Caco-2 (cell line): ENCODE results near the gene EN1. TPM values are rescaled to one million over a fixed set of nuclear protein-coding genes. Genes with fewer than 3 reads are reported as not detected.
A peak's percentile ranks its signal among the peaks of the same experiment; 100 is the strongest.

Experiments
- BruUV-seq: library from RNA; stranded (reverse); fragments of 400-500 nt; replicated peaks from 2 replicates; lab custom pipeline; 2021; lab: Mats Ljungman, UMichigan
- CTCF ChIA-PET: fragments of 300-600 bp; sonication (Branson Sonifier 250); formaldehyde crosslinking; loops from one replicate; lab custom pipeline; 2022; ENCODE audit warnings: antibody characterized with exemption; lab: Charles Lee
- POLR2A ChIA-PET: fragments of 300-600 bp; sonication (Branson Sonifier 250); formaldehyde crosslinking; loops from one replicate; lab custom pipeline; 2022; ENCODE audit warnings: antibody characterized with exemption; lab: Charles Lee
- DNase-seq, 2 experiments: peaks; one replicate each; pipeline versions ENCODE4 v3.0.0 to v3.0.0-alpha.2; 2020 to 2022
- H3K27me3 ChIP-seq: replicated peaks from 2 replicates; pipeline ENCODE4 v1.6.0; 2011; ENCODE audit warnings: low read length; ENCODE audit not compliant: control insufficient read depth, insufficient read depth
- H3K36me3 ChIP-seq: 2 replicates; pipeline ENCODE4 v1.5.1; 2011; ENCODE audit warnings: low read length; ENCODE audit not compliant: control insufficient read depth, insufficient read depth
- H3K4me1 ChIP-seq: fragments of 250-450 bp; sonication (Bioruptor Pico); 2 replicates; pipeline ENCODE4 v1.5.1; 2020; ENCODE audit warnings: mild to moderate bottlenecking
- H3K4me3 ChIP-seq: 2 replicates; pipeline ENCODE4 v1.5.1; 2011; ENCODE audit warnings: low read depth, mild to moderate bottlenecking, control low read depth, low read length
- H3K9me3 ChIP-seq: fragments of 250-450 bp; sonication (Bioruptor Pico); 2 replicates; pipeline ENCODE4 v1.5.1; 2020; ENCODE audit warnings: mild to moderate bottlenecking, moderate library complexity
- H3K27ac Mint-ChIP-seq: one replicate; pipeline ENCODE4 v1.8.0; 2022; ENCODE audit warnings: mixed read lengths; ENCODE audit not compliant: unreplicated experiment
- H3K27me3 Mint-ChIP-seq: one replicate; pipeline ENCODE4 v1.8.0; 2022; ENCODE audit warnings: mixed read lengths; ENCODE audit not compliant: insufficient read depth, unreplicated experiment
- H3K36me3 Mint-ChIP-seq: one replicate; pipeline ENCODE4 v1.8.0; 2022; ENCODE audit warnings: mild to moderate bottlenecking, mixed read lengths; ENCODE audit not compliant: insufficient read depth, unreplicated experiment
- H3K4me1 Mint-ChIP-seq: one replicate; pipeline ENCODE4 v1.8.0; 2022; ENCODE audit warnings: low read depth, mixed read lengths; ENCODE audit not compliant: unreplicated experiment
- H3K4me3 Mint-ChIP-seq: one replicate; pipeline ENCODE4 v1.8.0; 2022; ENCODE audit warnings: mild to moderate bottlenecking, moderate library complexity, mixed read lengths; ENCODE audit not compliant: unreplicated experiment
- H3K9me3 Mint-ChIP-seq: one replicate; pipeline ENCODE4 v1.8.0; 2022; ENCODE audit warnings: mixed read lengths; ENCODE audit not compliant: unreplicated experiment
- CTCF ChIP-seq, 2 experiments: fragments of 200-600 bp in 1 of 2; IDR thresholded peaks; 1 replicate in 1 of 2; 2 replicates in 1 of 2; pipeline versions ENCODE4 v1.5.1 to v1.8.0; 2011 to 2022; ENCODE audit warnings: antibody characterized with exemption in 1 of 2, control low read depth in 1 of 2, inconsistent platforms in 1 of 2, low read depth in 1 of 2, low read length in 1 of 2, mild to moderate bottlenecking in 1 of 2, moderate library complexity in 1 of 2; ENCODE audit not compliant: insufficient read depth in 1 of 2, severe bottlenecking in 1 of 2, unreplicated experiment in 1 of 2
- intact Hi-C: fragments of 100-400 bp; cut with micrococcal nuclease; formaldehyde crosslinking; loops from one replicate; pipeline ENCODE4 v1.10.0; 2022; ENCODE audit not compliant: unreplicated experiment
- total RNA-seq: library from RNA; stranded (reverse); gene quantifications from 2 replicates; pipeline ENCODE4 v1.2.3, GENCODE V29; 2022

The EN1 gene
- total RNA-seq, 1 experiment from 2014 or later, result 0.16 TPM

- no TSS peak for BruUV-seq
- no peak overlapping the region for H3K27ac Mint-ChIP-seq
- Histone ChIP-seq H3K9me3 (no peaks in the 10 kb centered on the region), H3K27me3 (no peaks in the 10 kb centered on the region), H3K36me3 (no peaks in the 10 kb centered on the region), H3K4me1 (no peaks in the 10 kb centered on the region), H3K4me3 (no peak overlapping the region)
- no peak overlapping the region for H3K4me3 Mint-ChIP-seq
- no peaks in the 10 kb centered on the region for H3K4me1 Mint-ChIP-seq
- H3K36me3 Mint-ChIP-seq, result no peaks in the 10 kb centered on the region
- no peak for DNase-seq
- peaks cover 2% of the 10 kb centered on the region for H3K27me3 Mint-ChIP-seq
- POLR2A ChIA-PET, result no interaction called here
- no peaks in the 10 kb centered on the region for H3K9me3 Mint-ChIP-seq
- no peak for TF ChIP-seq CTCF (IDR thresholded peaks at IDR 0.05; ENCODE audit: insufficient read depth in 1 of 2, low read depth in 1 of 2, low read length in 1 of 2, severe bottlenecking in 1 of 2, unreplicated experiment in 1 of 2)
- CTCF ChIA-PET, result no interaction called here
- intact Hi-C loops, result loop anchor here (2.0 kb wide), 2 partner anchors 29 to 59 kb away; partner anchors contain the start of gene MARCO
Observed at GRCh38 chr2:118883792-118884191, 36.3 kb upstream of the EN1 start.

- no peaks in the 10 kb centered on the region for H3K9me3 ChIP-seq
- no peak overlapping the region for H3K27ac Mint-ChIP-seq
- H3K36me3 Mint-ChIP-seq, result no peaks in the 10 kb centered on the region
- TF ChIP-seq CTCF (IDR thresholded peaks at IDR 0.05; ENCODE audit: insufficient read depth in 1 of 2, low read depth in 1 of 2, low read length in 1 of 2, severe bottlenecking in 1 of 2, unreplicated experiment in 1 of 2), result peak; percentile 90 to 97
- no peaks in the 10 kb centered on the region for H3K9me3 Mint-ChIP-seq
- H3K4me1 Mint-ChIP-seq, result no peaks in the 10 kb centered on the region
- POLR2A ChIA-PET, result no interaction called here
- H3K27me3 Mint-ChIP-seq, result peaks cover 2% of the 10 kb centered on the region
- no TSS peak for BruUV-seq
- intact Hi-C loops, result loop anchor here (1.0 to 2.0 kb wide), 4 partner anchors 30 to 145 kb away; partner anchors contain the start of gene MARCO
- peak; percentile 76 to 80 for DNase-seq
- H3K36me3 ChIP-seq, result no peaks in the 10 kb centered on the region
- peak overlapping the region; percentile 70 for H3K4me3 Mint-ChIP-seq
- H3K4me1 ChIP-seq, result no peaks in the 10 kb centered on the region
- no peaks in the 10 kb centered on the region for H3K27me3 ChIP-seq
- CTCF ChIA-PET, result interaction anchor here (0.6 to 3.0 kb wide), 4 partner anchors 10 to 429 kb away, joined by 3 to 15 read pairs (median 3); no protein-coding TSS in a partner anchor
- 0 out of 2 replicates have a peak overlapping the region, but pooled peaks have one; percentile 14 for H3K4me3 ChIP-seq
Observed at GRCh38 chr2:118882693-118883336, 35.4 kb upstream of the EN1 start.

- POLR2A ChIA-PET, result interaction anchor here (0.6 kb wide), 1 partner anchor 478 kb away, joined by 9 read pairs; no protein-coding TSS in a partner anchor
- Mint-ChIP-seq H3K36me3 (no peaks in the 10 kb centered on the region), H3K9me3 (no peaks in the 10 kb centered on the region), H3K27me3 (peaks cover 6% of the 10 kb centered on the region), H3K4me1 (no peaks in the 10 kb centered on the region), H3K27ac (no peak overlapping the region), H3K4me3 (no peak overlapping the region)
- CTCF ChIA-PET, result interaction anchor here (0.5 to 3.0 kb wide), 18 partner anchors 32 to 431 kb away, joined by 3 to 15 read pairs (median 3); no protein-coding TSS in a partner anchor
- no TSS peak for BruUV-seq
- Histone ChIP-seq H3K36me3 (no peaks in the 10 kb centered on the region), H3K4me1 (no peaks in the 10 kb centered on the region), H3K4me3 (no peak overlapping the region), H3K9me3 (no peaks in the 10 kb centered on the region), H3K27me3 (no peaks in the 10 kb centered on the region)
- intact Hi-C loops, result loop anchor here (1.0 to 2.0 kb wide), 9 partner anchors 31 to 430 kb away; partner anchors contain the start of gene MARCO
- peak; percentile 82 to 88 for DNase-seq
- TF ChIP-seq CTCF (IDR thresholded peaks at IDR 0.05; ENCODE audit: insufficient read depth in 1 of 2, low read depth in 1 of 2, low read length in 1 of 2, severe bottlenecking in 1 of 2, unreplicated experiment in 1 of 2), result peak; percentile 90 to 91
Observed at GRCh38 chr2:118881490-118882129, 34.2 kb upstream of the EN1 start.
